ENCODE results near the gene PDHA2.

DNA sequence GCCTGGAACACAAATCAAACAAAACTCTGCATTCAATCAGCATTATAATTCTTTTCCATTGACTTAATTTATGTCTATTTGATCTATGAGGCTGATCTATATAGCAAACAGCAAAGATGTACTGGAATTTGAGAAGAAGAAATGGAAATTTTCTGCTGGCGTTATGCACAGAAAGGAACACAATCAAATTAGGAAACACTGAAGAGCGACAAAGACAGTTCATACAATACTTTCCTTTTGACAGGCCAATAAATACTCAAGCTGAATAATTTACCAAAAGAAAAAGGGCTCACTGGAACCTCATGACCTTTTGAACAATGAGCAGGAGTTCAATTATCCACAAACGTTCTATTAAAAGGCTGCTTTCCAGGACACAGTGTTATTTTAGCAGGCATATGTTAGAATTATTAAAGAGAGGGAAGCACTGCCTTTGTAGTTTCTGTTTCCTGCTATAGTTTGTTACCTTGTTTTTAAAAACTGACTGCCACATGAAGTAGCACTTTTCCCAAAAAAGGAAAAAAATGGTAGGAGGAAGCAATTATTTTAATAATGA, 8.1 kb downstream of the PDHA2 start:
- TF ChIP-seq POLR2AphosphoS5 (IDR thresholded peaks at IDR 0.05; ENCODE audit: low read depth, low read length) = no peak
- TF ChIP-seq, protein P1, sequence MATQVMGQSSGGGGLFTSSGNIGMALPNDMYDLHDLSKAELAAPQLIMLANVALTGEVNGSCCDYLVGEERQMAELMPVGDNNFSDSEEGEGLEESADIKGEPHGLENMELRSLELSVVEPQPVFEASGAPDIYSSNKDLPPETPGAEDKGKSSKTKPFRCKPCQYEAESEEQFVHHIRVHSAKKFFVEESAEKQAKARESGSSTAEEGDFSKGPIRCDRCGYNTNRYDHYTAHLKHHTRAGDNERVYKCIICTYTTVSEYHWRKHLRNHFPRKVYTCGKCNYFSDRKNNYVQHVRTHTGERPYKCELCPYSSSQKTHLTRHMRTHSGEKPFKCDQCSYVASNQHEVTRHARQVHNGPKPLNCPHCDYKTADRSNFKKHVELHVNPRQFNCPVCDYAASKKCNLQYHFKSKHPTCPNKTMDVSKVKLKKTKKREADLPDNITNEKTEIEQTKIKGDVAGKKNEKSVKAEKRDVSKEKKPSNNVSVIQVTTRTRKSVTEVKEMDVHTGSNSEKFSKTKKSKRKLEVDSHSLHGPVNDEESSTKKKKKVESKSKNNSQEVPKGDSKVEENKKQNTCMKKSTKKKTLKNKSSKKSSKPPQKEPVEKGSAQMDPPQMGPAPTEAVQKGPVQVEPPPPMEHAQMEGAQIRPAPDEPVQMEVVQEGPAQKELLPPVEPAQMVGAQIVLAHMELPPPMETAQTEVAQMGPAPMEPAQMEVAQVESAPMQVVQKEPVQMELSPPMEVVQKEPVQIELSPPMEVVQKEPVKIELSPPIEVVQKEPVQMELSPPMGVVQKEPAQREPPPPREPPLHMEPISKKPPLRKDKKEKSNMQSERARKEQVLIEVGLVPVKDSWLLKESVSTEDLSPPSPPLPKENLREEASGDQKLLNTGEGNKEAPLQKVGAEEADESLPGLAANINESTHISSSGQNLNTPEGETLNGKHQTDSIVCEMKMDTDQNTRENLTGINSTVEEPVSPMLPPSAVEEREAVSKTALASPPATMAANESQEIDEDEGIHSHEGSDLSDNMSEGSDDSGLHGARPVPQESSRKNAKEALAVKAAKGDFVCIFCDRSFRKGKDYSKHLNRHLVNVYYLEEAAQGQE (IDR thresholded peaks at IDR 0.05; ENCODE audit: insufficient read depth in 1 of 2, low read depth in 2 of 2, low read length in 2 of 2) = no peak
- TF ChIP-seq SIN3A (IDR thresholded peaks at IDR 0.05; ENCODE audit: borderline replicate concordance, insufficient read depth, low read length) = no peak
- TF ChIP-seq TAF1 (IDR thresholded peaks at IDR 0.05; ENCODE audit: borderline replicate concordance, insufficient read depth, low read length) = no peak
- TF ChIP-seq FOXP2 (optimal IDR thresholded peaks at IDR 0.05; ENCODE audit: borderline replicate concordance, extremely low read depth, extremely low read length, insufficient read depth) = no peak

Measured in PFSK-1 (cell line).